TTC549 (cell line): ENCODE data around the gene DCDC2B.

Experiments
- FAIRE-seq: peaks from 2 replicates; lab custom pipeline; 2012; peaks lifted over from hg19 to GRCh38; lab: Jason Lieb, UNC

DCDC2B gene

DNA sequence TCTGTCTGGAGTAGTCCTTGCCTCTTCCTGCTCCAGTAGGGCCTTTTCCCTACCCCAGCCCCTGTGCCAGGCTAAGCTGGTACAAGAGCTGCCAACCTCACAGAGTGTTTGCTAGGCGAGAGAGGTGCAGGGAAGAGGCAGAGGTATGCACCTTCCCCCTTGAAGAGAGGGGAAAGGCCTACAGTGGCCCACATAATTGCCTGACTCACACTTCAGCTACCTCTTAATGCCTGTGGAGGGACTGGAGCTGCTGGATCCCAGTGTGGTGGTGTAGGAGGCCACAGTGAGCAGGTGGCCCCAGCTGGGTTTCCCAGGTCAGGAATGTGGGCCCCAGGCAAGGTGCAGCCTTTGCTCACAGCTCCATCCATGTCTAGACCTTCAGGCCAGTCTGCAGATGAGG is 11.8 kb upstream of the DCDC2B start:
- FAIRE-seq: no peak

DNA sequence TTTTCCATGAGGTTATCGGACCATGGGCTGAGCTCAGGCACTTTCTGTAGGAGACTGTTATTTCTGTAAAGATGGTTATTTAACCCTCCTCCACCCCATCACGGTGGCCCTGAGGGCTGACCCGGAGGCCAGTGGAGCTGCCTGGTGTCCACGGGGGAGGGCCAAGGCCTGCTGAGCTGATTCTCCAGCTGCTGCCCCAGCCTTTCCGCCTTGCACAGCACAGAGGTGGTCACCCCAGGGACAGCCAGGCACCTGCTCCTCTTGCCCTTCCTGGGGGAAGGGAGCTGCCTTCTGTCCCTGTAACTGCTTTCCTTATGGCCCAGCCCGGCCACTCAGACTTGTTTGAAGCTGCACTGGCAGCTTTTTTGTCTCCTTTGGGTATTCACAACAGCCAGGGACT is 11.1 kb upstream of the DCDC2B start:
- FAIRE-seq: no peak

DNA sequence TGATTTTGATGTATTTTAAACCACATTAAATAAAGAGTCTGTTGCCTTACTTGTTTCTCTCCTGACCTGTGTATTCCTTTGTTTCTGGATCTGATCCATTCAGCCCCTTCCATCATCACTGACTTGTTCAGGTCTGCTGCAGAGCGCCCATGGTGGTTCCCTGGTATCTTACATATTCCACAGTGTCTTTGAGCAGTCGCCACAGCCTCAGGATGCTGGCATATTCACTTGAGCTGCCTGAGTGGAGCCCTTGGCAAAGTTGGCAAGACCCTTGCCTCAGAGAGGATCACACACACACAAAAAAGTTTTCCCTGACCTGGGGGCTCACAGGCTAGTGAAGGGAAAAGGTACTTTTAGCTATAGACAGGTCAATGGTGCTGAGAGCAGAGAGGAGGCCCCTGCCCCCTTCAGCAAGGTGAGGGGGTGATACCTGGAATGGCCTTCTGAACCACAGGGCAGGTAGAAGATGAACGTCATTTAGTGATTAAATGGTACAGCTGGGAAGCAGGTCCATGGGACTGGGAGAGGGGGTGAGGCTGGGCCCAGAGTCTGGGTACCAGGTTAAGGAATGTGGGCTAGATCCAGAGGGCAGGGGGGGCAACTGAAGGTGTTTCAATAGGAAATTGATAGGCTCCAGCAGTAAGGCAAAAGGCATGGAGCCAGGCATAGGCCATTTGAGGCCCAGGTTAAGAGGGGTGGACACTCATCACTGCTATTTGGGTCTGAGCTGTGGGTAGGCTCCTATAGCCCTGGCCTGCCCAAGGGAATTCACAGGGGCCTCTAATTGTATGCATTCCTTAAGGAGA is 10.4 kb upstream of the DCDC2B start:
- FAIRE-seq: no peak

DNA sequence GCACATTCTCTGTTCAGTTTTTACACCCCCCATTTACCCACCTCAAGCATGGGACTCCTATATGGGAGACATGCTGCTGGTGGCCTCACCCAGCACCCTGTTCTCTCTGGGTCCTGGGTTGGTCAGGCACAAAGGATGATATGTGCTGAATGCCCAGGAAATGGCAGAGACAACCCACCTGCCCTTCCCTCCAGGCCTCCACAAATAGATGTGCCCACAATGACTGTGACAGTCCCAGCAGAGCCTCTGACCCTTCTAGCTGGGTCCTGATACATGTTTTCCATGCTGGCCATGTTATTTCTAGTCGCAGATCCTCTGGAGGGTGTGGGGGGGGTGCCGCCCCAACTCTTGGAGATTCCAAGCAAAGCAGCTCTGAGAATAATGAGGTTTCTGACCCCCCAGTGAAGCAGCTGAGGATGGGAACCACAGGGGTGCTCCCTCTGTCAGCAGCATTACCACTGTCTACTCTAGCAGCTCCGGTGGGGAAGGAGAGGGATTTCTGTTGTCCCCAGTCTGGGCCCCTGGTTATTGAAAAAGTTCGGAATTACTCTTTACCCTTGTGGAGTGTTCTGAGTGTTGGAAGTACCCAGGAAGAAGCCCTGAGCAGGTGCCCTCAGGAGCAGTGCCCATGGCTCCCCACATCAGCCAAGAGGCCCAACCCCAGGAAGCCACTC is 9.7 kb upstream of the DCDC2B start:
- FAIRE-seq: no peak

DNA sequence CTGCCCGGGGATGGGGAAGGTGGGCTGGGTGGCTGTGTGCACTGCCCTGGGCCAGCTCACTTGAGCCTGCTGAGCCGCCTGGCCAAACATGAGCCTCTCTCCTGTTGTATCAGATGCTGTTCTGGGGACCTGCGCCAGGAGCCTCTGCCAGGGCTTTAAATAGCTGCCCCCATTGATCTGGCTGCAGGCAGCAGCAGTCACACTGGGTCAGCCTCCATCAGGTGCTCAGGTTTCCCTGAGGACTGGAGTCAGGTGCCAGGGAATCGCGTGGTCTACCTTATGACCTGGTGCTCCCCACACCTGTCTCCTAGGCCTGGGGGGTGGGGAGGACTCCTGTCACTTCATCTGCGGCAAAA is 9.2 kb upstream of the DCDC2B start:
- no peak for FAIRE-seq

DNA sequence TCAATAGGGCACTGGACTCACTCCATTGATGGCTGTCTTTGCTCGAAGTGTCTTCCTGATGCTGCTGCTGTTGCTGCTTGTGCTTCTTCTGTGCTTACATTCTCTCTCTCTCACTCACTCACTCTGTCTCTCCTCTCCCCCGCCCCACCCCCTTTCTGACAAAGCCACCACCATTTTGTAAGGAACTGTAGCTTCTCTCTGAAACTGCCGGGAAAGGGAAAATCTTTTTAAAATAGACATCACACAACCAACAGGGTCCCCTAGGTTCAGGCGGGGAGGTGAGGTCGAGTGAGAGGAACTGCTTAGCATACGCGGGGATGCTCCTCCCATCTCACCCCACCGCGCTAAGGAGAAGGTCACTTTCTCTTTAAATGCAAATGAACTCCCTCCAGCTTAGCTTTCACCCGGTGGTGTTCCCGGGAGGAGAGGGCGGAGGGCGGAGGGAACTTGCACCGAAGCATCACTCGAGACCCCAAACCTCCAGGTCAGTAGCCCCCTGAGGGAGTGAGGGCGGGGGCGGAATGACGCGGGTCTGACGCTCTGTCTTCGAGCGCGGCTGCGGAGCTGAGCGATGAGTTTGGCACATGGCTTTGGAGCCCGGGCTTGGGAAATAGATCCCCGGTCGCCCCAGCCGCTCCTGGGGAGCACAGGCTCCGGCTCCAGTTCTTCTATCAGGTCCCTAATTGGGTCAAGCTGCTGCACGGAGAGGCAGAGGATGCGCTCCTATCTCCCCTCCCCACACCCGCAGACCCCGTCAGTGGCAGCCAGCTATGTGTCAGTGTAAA is 8.5 kb upstream of the DCDC2B start, which contains the start of gene CCDC28B:
Gene CCDC28B, plus strand, starts transcription at position 370 of the 785 bp plus-strand sequence. CDS start 1,341 bp downstream, outside the sequence.
- no peak for FAIRE-seq

DNA sequence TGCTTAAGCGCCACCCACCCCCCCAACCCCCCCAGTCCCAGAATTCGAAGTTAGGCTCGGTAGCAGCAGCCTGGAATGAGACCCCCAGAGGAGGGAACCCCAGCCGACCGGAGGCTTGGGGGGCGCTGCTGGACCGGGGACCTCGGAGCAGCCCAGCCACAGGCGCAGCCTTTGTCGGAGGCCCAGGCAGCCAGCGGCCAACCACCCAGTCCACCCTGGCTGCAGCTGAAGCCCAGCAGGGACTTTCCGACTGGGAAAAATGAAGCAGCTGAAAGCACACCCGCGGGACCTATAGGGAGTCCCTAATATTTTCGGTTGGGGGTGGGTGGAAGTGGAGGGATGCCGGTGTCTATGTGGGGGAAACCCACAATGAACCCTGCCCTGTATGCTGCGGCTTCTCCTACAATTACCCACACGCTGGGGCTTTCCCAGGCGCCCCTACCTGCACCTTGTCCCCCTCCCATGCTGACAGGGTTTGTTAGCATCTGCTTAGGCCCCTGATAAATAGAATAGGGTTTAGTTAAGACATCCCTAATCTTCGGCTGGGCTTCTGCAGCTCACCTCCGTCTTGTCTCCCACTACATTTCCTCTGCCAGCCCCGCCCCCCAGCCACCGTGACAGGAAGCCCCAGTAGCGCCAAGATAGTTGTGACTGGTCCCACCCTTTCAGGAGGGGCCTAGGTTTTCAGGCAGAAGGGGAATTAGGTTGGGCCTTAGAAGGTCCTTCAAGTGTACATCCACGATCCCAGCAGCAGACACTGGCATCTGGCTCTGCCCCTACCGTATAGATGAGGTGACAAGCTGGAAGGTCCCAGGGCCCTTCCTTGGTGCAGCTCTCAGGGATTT is 7.7 kb upstream of the DCDC2B start:
- no peak for FAIRE-seq

DNA sequence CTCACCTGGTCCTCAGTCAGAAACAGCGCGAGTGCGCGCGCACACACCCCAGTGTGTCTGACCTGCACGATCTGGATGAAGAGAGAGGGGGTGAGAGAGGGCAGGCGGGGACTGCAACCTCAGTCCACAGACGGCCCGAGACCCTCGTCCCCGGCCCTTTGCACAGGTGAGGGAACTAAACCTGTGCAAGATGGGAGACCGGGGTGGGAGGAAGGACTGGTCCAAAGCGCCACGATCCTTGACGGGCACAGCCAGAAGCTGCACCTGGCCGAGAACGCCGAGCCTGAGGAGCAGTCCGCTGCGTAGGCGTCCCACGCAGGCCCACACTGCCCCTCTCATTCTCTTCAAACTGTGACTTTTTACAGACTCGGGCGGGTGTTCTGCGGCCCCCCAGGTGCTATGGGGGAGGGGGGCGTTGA is 3.9 kb upstream of the DCDC2B start:
- no peak for FAIRE-seq

DNA sequence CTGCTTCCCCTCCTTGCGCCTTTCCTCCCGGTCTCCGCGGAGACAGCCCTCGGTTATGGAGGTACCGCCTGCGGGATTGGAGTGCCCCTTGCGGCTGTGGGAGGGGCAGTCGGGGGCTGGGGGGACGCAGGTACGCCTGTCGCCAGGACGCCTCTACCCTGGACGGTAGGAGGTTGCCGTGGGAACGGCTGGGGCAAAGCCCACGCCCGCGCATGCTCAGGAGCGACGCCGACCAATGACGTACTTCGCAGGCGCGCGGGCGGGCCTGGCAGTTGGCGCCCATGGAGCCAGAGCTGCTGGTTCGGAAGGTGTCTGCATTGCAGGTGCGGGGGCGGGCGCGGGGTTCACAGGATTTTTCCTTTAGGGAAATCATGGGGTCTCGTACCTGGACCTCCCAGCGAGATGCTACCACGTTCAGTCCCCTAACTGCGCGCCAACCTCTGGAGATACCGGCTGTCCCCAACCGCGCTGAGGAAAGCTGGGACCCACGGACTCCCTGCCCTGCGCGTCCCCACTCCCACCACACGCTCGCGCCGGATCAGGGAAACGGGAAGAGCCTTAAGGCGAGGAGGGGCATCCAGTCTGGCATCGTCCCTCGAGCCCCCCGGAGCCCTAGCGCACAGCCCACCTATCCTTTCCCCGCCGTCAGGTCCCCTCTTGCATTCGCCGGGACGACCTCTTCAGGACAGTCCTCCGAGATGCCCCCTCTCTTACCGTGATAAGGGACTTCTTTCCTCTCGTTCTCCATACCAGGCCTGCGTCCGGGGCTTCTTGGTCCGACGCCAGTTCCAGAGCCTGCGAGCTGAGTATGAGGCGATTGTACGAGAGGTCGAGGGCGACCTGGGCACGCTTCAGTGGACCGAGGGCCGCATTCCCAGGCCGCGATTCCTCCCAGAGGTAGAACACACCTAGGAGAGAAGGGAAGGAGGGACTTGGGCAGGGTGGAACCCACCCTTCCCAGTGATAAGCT is 3.2 kb upstream of the DCDC2B start, which contains the start of gene IQCC:
Gene IQCC, plus strand, starts transcription at position 271 of the 970 bp plus-strand sequence. Its CDS starts 11 bp downstream, at position 282.
- FAIRE-seq: no peak

DNA sequence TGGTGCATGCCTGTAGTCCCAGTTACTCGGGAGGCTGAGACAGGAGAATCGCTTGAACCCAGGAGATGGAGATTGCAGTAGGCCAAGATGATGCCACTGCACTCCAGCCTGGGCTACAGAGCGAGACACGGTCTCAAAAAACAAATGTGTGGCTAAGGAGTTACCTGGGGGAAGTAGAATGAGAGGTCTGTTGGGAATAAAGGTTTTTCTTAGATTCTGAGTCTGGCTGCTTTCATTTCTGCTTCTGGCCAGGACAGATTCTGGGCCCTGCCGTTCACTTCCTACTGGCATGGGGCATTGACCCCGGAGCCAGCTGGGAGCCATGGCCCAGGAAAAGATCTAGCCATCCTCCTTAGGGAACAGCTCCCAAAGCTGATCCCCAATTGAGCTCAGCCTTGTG is 420 bp upstream of the DCDC2B start:
- no peak for FAIRE-seq

DNA sequence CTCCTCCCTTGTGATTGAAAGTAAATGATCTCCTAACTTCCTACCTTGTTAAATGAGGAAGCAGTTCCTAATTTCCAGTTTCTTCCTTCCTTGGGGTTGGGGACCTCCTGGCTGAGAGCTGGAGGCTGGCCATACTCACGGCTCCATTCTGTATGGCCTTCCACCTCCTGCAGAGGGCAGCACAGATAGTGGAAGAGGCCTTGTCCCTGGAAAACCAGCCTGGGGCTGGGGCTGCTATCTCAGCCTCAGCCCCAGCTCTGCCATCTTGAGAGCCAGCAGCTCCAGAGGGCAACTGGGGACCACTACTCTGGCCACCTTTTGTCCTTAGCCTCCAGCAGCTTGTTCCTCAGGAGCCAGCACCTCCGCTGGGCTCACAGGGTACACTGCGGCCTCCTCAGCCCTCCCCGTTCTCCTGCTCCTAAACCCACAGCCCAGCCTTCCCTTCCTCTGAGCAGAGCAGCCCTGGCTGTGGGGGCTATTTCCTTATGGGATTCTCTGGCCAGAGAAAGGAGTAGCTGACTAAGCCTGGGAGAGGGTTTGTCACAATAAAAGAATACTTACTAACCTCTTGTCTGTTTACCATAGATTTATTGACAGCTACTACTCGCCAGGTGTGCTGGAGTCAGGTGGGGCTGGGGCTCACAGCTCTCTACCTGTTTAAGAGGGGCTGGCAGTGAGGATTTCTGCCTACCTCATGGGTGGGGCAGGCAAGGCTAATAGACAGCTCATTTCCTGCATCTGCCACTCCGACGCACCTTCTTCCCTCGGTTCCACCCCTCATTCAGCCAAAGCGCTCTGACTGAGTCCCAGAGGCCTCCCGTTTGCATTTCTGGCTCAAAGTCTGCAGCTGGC is 7.0 kb downstream of the DCDC2B start:
- peak; percentile 62 for FAIRE-seq

DNA sequence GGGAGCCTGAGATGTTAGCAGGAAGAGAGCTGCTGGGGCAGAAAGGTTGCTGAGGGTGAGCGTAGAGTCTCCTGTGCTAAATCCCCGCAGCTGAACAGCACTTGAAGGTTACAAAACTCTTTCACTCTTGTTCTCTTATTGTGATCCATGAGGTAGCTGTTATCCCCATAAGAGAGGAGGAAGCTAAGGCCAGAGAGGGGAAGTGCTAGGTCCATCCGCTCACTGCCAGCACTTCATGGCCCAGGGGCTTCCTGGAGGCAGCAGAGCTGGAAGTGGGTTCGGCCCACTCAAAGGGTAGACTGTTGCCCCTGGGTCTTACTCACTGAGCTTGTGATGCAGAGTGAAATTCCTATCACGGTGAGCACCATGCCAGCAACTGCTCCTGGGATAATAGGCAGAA is 7.7 kb downstream of the DCDC2B start:
- FAIRE-seq: no peak

DNA sequence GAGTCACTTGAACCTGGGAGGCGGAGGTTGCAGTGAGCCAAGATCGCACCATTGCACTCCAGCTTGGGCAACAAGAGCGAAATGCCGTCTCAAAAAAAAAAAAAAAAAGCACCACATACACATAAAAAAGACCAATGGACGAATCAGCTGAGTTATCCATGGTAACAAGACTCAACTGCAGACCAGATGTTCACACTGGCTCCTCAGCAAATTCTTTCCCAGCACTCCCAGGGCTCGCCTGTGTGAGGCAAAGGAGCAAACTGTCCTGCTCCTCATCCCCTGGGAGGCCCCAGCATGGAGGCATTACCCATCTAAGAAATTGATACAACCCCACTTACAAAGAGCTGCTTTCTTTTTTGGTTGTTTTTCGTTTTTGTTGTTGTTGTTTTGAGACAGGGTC is 10.1 kb downstream of the DCDC2B start:
- FAIRE-seq: no peak

DNA sequence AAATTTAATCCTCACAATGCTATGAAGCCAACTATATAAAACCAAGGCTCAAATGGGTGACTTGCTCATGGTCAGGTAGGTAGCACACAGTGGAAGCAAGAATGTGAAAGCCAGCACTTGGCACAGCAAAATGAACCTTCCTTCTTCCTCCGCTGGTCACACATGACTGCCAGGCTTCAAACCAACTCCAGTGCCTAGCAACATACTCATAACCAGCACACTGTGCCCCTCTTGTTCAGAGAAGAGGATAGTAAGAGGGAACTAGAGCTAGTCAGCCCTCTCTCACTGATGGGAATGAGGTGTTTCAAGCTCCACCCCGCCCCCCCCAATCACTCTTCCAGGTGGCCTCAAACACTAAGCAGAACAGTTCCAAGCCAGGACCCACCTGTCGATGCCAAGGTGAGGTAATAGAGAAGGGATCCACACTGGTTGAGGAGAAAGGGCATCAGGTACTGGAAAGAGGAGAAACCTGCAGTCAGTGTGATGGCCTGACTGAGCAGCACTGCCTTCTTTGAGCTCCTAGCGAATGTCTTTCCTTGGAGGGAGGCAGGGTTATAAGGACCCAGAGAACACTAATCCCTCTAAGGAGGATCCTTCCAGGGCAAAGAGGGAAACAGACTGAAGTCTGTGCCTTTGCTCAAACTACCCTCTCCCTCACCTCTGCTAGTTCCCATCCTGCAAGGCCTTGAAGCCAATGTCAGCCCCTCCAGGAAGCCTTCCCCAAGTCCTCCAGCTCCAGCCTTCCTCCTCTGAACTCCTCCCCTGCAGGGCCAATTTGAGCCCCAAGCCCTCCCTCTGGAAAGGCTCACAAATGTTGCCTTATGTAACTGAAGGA is 12.1 kb downstream of the DCDC2B start:
- FAIRE-seq: no peak

DNA sequence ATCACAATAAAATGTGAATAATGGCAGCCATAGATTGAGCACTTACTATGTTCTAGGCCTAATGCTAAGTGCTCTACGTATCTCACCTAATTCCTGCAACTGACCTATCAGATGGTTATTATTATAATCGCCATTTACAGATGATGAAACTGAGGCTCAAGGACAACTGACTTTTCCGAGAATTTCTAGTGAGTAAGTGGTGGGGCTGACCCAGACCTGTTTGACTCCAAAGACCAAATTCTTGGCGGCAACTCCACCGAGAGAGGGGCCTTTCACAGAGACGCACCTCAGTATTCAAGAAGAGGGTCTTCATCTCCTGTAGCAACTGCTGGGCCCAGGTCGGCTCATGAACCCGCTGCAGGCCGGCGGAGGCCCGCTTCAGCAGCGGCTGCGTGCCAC is 12.7 kb downstream of the DCDC2B start:
- no peak for FAIRE-seq

DNA sequence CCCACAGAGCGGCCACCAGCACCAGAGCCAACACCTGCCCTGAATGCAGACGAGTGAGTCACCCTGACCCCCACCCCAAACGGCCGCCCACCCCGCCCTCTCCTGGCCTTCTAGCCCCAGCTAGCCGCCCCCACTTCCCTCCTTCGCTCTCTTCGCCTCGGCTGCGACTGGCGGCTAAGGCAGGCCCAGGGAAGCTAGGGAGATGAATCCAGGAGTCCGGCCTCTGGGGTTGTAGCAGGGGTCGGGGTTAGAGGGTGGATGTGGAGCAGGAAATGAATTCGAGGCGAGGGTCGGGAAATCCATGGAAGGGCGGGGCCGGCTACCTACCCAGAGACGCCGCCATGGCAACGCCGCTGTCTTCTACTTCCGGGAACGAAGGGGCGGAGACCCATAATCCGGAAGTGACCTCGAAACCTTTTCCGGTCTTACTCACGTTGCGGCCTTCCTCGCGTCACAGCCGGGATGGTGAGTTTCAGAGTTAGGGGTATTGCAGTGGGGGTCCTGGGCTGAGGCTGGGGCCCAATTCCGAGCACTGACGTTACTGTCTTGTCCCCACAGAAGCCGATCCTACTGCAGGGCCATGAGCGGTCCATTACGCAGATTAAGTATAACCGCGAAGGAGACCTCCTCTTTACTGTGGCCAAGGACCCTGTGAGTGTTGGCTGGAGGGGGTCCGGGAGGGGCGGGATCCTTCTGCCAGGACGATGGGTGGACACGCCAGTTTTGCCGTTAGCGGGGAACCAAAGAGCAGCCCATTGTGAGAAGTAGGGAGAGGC is 13.3 kb downstream of the DCDC2B start, which contains the start of the genes EIF3I and TMEM234:
Gene EIF3I, plus strand, starts transcription at position 428 of the 776 bp plus-strand sequence. Its CDS starts 35 bp downstream, at position 463.
Gene TMEM234, minus strand, starts transcription at position 374 of the 776 bp plus-strand sequence. Its CDS starts 31 bp downstream, at position 343.
- no peak for FAIRE-seq

DNA sequence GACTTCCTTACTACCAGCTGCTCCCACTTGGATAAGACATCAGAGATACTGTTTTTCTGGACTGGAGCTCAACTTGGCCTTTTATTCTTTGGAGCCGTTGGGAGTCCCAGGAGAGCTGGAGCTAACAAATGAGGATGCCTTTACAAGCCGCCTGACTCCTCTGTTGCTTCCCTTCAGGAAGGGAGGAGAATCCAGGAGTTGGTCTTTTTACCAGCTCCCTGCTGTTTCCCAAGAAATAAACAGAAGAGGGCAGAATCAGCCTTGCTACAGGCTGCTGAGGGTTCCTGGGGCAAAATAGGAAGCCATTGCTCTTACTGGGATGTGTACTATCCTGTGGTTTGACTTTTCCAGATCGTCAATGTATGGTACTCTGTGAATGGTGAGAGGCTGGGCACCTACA is 14.8 kb downstream of the DCDC2B start:
- FAIRE-seq: no peak

DNA sequence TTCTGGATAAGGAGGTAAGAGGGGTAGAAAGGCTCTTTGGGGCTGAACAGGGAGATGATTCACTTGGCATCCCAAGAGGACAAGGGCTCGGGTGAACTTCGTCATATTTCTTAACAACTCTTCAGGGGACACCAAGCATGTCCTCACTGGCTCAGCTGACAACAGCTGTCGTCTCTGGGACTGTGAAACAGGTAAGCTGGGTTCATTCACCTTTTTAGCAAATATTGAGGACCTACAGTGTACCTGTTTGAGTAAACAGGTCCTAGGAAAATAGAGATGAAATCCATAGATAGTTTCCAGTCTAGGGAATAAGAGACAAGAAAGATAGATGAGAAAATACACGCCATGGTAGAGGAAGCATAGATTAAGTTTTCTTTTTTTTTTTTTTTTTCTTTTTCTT is 15.4 kb downstream of the DCDC2B start:
- no peak for FAIRE-seq
